Sigmoid colon (tissue), 4 donors: ENCODE data around the gene PELI3.

ENCODE experiments used
- EP300 ChIP-seq, 4 donors: sonication (generic); formaldehyde crosslinking; IDR thresholded peaks; one replicate each; pipeline ENCODE4 v1.6.1; 2017; ENCODE audit warnings: antibody characterized with exemption in 4 of 4
- POLR2A ChIP-seq, 2 donors: fragments of 450-650 bp; IDR thresholded peaks; one replicate each; pipeline ENCODE4 v1.6.1; 2016; ENCODE audit warnings: antibody characterized with exemption in 2 of 2, mild to moderate bottlenecking in 2 of 2, moderate library complexity in 2 of 2
- POLR2AphosphoS5 ChIP-seq, 4 donors: sonication (generic); formaldehyde crosslinking; IDR thresholded peaks; one replicate each; pipeline ENCODE4 v1.6.1; 2017; ENCODE audit warnings: antibody characterized with exemption in 4 of 4
- TF ChIP-seq, protein P1 (sequence below), 4 experiments: fragments of 450-650 bp in 3 of 4; fragments of 200-600 bp in 1 of 4; IDR thresholded peaks; one replicate each; pipeline ENCODE4 v1.5.1; 2016 to 2019; ENCODE audit warnings: antibody characterized with exemption in 4 of 4, mild to moderate bottlenecking in 3 of 4, moderate library complexity in 2 of 4

DNA sequence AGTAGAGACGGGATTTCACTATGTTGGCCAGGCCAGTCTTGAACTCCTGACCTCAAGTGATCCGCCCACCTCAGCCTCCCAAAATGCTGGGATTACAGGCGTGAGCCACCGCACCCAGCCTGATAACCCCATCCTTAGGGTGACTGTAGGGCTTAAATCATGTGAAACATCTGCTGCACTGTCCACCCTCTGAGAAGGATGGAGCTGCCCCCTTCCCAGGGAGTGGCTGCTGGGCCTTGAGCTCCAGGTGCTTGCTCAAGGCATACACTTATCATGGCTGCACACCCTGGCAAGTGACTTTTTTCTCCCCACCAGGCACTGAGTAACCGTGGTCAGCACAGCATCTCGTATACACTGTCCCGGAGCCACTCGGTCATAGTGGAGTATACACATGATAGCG, 5.3 kb downstream of the PELI3 start:
- TF ChIP-seq POLR2A (IDR thresholded peaks at IDR 0.05) (no peak), POLR2AphosphoS5 (IDR thresholded peaks at IDR 0.05) (no peak), EP300 (IDR thresholded peaks at IDR 0.05) (no peak)
- TF ChIP-seq, protein P1, sequence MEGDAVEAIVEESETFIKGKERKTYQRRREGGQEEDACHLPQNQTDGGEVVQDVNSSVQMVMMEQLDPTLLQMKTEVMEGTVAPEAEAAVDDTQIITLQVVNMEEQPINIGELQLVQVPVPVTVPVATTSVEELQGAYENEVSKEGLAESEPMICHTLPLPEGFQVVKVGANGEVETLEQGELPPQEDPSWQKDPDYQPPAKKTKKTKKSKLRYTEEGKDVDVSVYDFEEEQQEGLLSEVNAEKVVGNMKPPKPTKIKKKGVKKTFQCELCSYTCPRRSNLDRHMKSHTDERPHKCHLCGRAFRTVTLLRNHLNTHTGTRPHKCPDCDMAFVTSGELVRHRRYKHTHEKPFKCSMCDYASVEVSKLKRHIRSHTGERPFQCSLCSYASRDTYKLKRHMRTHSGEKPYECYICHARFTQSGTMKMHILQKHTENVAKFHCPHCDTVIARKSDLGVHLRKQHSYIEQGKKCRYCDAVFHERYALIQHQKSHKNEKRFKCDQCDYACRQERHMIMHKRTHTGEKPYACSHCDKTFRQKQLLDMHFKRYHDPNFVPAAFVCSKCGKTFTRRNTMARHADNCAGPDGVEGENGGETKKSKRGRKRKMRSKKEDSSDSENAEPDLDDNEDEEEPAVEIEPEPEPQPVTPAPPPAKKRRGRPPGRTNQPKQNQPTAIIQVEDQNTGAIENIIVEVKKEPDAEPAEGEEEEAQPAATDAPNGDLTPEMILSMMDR (IDR thresholded peaks at IDR 0.05): no peak
